Right lobe of liver (tissue), 6 donors: ENCODE measurements around the gene LMF2. TPM values are rescaled to one million over a fixed set of nuclear protein-coding genes. Genes with fewer than 3 reads are reported as not detected.

Experiments used
- ATAC-seq, 4 donors: fragments of 200-7000 bp; cut with Tn5 transposase; one replicate each; pipeline ENCODE4 v1.9.1; 2020; ENCODE audit warnings: mild to moderate bottlenecking in 4 of 4, moderate library complexity in 4 of 4
- DNase-seq, 3 donors: peaks; one replicate each; pipeline ENCODE4 v3.0.0-alpha.2; 2020
- H3K27ac ChIP-seq, 3 donors: fragments of 200-600 bp; one replicate each; pipeline ENCODE4 v1.8.0; 2022
- H3K27me3 ChIP-seq, 2 donors: fragments of 200-600 bp; one replicate each; pipeline ENCODE4 v1.8.0; 2022
- H3K36me3 ChIP-seq, 4 donors: fragments of 200-600 bp; sonication (generic) in 1 of 4; one replicate each; pipeline versions ENCODE4 v1.5.1 to v1.8.0; 2017 to 2022; ENCODE audit warnings: control low read depth in 1 of 4
- H3K4me1 ChIP-seq, 4 donors: fragments of 200-600 bp; sonication (generic) in 1 of 4; one replicate each; pipeline versions ENCODE4 v1.5.1 to v1.8.0; 2017 to 2022; ENCODE audit warnings: control low read depth in 1 of 4
- H3K4me3 ChIP-seq, 3 donors: fragments of 200-600 bp; one replicate each; pipeline ENCODE4 v1.8.0; 2022
- H3K9me3 ChIP-seq, 4 donors: fragments of 200-600 bp; sonication (generic) in 1 of 4; one replicate each; pipeline versions ENCODE4 v1.5.1 to v1.8.0; 2017 to 2022; ENCODE audit warnings: control low read depth in 1 of 4
- POLR2A ChIP-seq: fragments of 450-650 bp; IDR thresholded peaks from one replicate; pipeline ENCODE4 v1.6.1; 2017; ENCODE audit warnings: antibody characterized with exemption, mild to moderate bottlenecking
- WGBS: methylation state at CpG from one replicate; pipeline ENCODE4 v1.1.6; 2018; ENCODE audit warnings: low coverage, low lambda C conversion rate; ENCODE audit not compliant: insufficient coverage; ENCODE audit errors: missing lambda C conversion rate; 5-methylcytosine and 5-hydroxymethylcytosine counted together
- intact Hi-C, 2 donors: fragments of 100-400 bp; cut with DNase I; formaldehyde crosslinking; loops; one replicate each; pipeline versions ENCODE4 v1.11.2 to v1.14.1; 2022
- total RNA-seq, 6 experiments: library from RNA; depleted of rRNA in 2 of 6; stranded (reverse); fragments of >200 nt in 2 of 6; fragmentation: NEBNext Ultra II Directional in 3 of 6; extraction: Animal tissue kit (Norgen Biotek cat#: 25700) in 3 of 6; gene quantifications; one replicate each; pipeline versions ENCODE4 v1.1.0 to v1.2.4, GENCODE V29; 2016 to 2023
- TF ChIP-seq, protein P1 (sequence below), 4 donors: fragments of 200-600 bp in 3 of 4; fragments of 450-650 bp in 1 of 4; IDR thresholded peaks; one replicate each; pipeline versions ENCODE4 v1.5.1 to v1.8.0; 2016 to 2022; ENCODE audit warnings: antibody characterized with exemption in 4 of 4, mild to moderate bottlenecking in 2 of 4
- donor health status: DM: no; HTN: yes; CAD: no.
- donor health status: DM: no; HTN: no; CAD: no.
- donor health status: DM: no; HTN: no; CAD: no.
- donor health status: DM: no; HTN: yes; CAD: no.
- donor health status: DM: no; HTN: yes; CAD: no.

The LMF2 gene
- total RNA-seq, 6 experiments from 2014 or later = 33.2 to 47.6 (median 41.7) TPM

DNA sequence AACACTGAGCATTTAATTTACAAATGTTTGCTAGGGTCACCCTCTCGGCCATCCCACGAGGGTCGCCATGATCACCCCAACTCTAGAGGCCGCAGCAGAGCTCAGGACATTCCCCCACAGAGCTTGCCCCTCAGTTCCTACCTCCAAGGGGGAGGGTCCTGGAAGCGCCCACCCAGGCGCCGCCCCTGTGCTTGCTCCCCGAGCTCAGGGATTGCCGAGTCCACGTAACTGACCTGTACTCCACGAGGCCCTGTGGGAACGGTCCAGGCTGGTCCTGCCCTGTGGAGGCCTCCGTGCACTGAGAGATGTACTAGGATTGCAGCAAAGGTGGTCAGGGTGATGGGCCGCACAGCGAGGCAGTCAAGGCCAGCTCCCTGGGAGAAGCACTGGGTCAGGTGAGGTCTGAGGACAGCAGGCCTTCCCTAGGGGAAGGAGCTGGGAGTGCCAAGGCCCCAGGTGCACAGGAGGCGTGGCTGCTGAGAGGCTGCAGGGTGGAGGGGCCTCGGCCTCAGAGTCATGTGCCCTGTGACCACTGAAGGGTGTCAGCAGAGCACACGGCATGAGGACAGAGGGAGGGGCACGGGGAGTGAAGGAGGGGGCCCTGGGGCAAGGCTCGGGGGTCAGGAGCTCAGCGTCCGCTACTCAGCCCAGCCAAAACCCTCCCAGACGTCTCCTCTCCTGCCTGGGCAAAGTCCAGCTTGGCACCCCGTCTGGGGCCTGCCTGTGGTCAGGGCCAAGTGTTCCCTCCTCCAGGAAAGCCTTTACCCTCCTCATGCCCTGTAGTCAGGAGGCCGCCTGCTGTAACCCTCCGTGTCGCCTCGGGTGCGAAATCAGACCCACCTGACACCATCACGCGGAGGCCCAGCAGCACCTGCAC is 23.3 kb downstream of the LMF2 start:
- Histone ChIP-seq H3K27me3 (no peaks in the 10 kb centered on the region), H3K4me1 (peaks cover 0 to 11% (median 1%) of the 10 kb centered on the region in 4 donors), H3K36me3 (no peaks in the 10 kb centered on the region), H3K9me3 (no peaks in the 10 kb centered on the region), H3K4me3 (no peak overlapping the region), H3K27ac (no peak overlapping the region)
- intact Hi-C loops = loop anchor here in 1 of 2 donors (10.0 kb wide), 1 partner anchor 239 kb away; the partner anchor contains the start of gene TUBGCP6
- TF ChIP-seq POLR2A = no peak
- TF ChIP-seq, protein P1, sequence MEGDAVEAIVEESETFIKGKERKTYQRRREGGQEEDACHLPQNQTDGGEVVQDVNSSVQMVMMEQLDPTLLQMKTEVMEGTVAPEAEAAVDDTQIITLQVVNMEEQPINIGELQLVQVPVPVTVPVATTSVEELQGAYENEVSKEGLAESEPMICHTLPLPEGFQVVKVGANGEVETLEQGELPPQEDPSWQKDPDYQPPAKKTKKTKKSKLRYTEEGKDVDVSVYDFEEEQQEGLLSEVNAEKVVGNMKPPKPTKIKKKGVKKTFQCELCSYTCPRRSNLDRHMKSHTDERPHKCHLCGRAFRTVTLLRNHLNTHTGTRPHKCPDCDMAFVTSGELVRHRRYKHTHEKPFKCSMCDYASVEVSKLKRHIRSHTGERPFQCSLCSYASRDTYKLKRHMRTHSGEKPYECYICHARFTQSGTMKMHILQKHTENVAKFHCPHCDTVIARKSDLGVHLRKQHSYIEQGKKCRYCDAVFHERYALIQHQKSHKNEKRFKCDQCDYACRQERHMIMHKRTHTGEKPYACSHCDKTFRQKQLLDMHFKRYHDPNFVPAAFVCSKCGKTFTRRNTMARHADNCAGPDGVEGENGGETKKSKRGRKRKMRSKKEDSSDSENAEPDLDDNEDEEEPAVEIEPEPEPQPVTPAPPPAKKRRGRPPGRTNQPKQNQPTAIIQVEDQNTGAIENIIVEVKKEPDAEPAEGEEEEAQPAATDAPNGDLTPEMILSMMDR (IDR thresholded peaks at IDR 0.05) = no peak
- ATAC-seq = no peak
- 100% methylated on average over 1 of the region's 31 CpGs for WGBS
- DNase-seq = peak in 1 of 3 donors; percentile 17

DNA sequence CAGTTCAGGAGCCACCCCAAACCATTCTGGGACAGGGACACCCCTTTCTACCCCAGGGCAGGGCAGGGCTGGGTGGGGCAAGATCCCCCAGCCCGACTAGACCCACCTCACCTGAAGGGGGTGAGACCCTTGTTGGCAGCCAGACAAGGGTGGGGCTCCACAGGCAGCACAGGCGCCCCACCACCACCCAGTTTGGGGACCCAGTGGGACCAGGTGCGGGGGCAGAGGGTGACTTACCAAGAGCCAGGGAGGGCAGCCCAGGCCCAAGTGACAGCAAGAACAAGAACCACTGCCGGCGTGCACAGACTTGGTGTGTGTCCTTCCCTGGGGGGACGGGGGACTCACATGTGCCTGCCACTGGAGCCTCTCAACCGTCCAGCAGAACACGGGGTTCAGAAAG is 23.9 kb downstream of the LMF2 start:
- no peak for ATAC-seq
- H3K36me3 ChIP-seq = no peaks in the 10 kb centered on the region
- no peak overlapping the region for H3K27ac ChIP-seq
- WGBS = no CpG with 5 or more reads among the region's 8 CpGs
- no peak overlapping the region for H3K4me3 ChIP-seq
- H3K4me1 ChIP-seq = peaks cover 0 to 11% (median 1%) of the 10 kb centered on the region in 4 donors
- DNase-seq = no peak
- no peak for TF ChIP-seq POLR2A
- TF ChIP-seq, protein P1 (IDR thresholded peaks at IDR 0.05) = no peak
- H3K27me3 ChIP-seq = no peaks in the 10 kb centered on the region
- intact Hi-C loops = loop anchor here in 1 of 2 donors (10.0 kb wide), 1 partner anchor 239 kb away; the partner anchor contains the start of gene TUBGCP6
- H3K9me3 ChIP-seq = no peaks in the 10 kb centered on the region

GRCh38 chr22:50483106-50483505 is 24.4 kb downstream of the LMF2 start:
- ATAC-seq = no peak
- Histone ChIP-seq H3K27me3 (no peaks in the 10 kb centered on the region), H3K4me1 (peaks cover 0 to 11% (median 1%) of the 10 kb centered on the region in 4 donors), H3K4me3 (no peak overlapping the region), H3K27ac (no peak overlapping the region), H3K9me3 (no peaks in the 10 kb centered on the region), H3K36me3 (no peaks in the 10 kb centered on the region)
- intact Hi-C loops = loop anchor here in 1 of 2 donors (10.0 kb wide), 1 partner anchor 238 kb away; the partner anchor contains the start of gene TUBGCP6
- no peak for DNase-seq
- TF ChIP-seq POLR2A = no peak
- TF ChIP-seq, protein P1 (IDR thresholded peaks at IDR 0.05) = no peak
- WGBS = 87% methylated on average over 3 of the region's 10 CpGs

- Histone ChIP-seq H3K4me1 (peaks cover 0 to 11% (median 1%) of the 10 kb centered on the region in 4 donors), H3K4me3 (peak overlapping the region; percentile 45 to 53 (median 52)), H3K27me3 (no peaks in the 10 kb centered on the region), H3K36me3 (no peaks in the 10 kb centered on the region), H3K27ac (no peak overlapping the region), H3K9me3 (no peaks in the 10 kb centered on the region)
- no peak for DNase-seq
- intact Hi-C loops = loop anchor here in 1 of 2 donors (10.0 kb wide), 1 partner anchor 238 kb away; the partner anchor contains the start of gene TUBGCP6
- TF ChIP-seq, protein P1 (IDR thresholded peaks at IDR 0.05) = no peak
- WGBS = 44% methylated on average over 7 of the region's 35 CpGs
- ATAC-seq = peak; percentile 23 to 64 (median 40)
Observed at GRCh38 chr22:50482107-50483074, 25.1 kb downstream of the LMF2 start.
